OCI-LY1 (cell line): ENCODE measurements around the gene APBA1.

ENCODE experiments used
- H2AFZ ChIP-seq: fragments of 200-600 bp; sonication (generic), shearing (Covaris generic); 2 replicates; pipeline ENCODE4 v1.6.0; 2014; ENCODE audit warnings: antibody characterized with exemption, mild to moderate bottlenecking, low read length
- H3F3A ChIP-seq: fragments of 200-600 bp; sonication (generic), shearing (Covaris generic); 2 replicates; pipeline ENCODE4 v1.6.0; 2014; ENCODE audit warnings: mild to moderate bottlenecking, antibody characterized with exemption, low read length, moderate library complexity; ENCODE audit not compliant: insufficient read depth
- H3K27ac ChIP-seq: fragments of 200-600 bp; sonication (generic); 2 replicates; pipeline ENCODE4 v1.5.1; 2014; ENCODE audit warnings: low read length, mixed run types, mild to moderate bottlenecking, low read depth; ENCODE audit not compliant: poor library complexity, severe bottlenecking
- H3K27me3 ChIP-seq: fragments of 200-600 bp; sonication (generic); 2 replicates; pipeline ENCODE4 v1.6.0; 2014; ENCODE audit warnings: antibody characterized with exemption, mild to moderate bottlenecking, low read length, moderate library complexity; ENCODE audit not compliant: insufficient read depth
- H3K36me3 ChIP-seq: fragments of 200-600 bp; sonication (generic); 2 replicates; pipeline ENCODE4 v1.6.1; 2014; ENCODE audit warnings: mild to moderate bottlenecking, antibody characterized with exemption, low read length, moderate library complexity, mixed read lengths; ENCODE audit not compliant: insufficient read depth
- H3K4me1 ChIP-seq: fragments of 200-600 bp; sonication (generic); 2 replicates; pipeline ENCODE4 v1.5.1; 2014; ENCODE audit warnings: mild to moderate bottlenecking, low read length, moderate library complexity; ENCODE audit not compliant: insufficient read depth, severe bottlenecking
- H3K4me2 ChIP-seq: fragments of 200-600 bp; sonication (generic), shearing (Covaris generic); 2 replicates; pipeline ENCODE4 v1.6.1; 2014; ENCODE audit warnings: low read length
- H3K4me3 ChIP-seq: fragments of 200-600 bp; sonication (generic); 2 replicates; pipeline ENCODE4 v1.5.1; 2014; ENCODE audit warnings: low read length, low read depth, mild to moderate bottlenecking, mixed read lengths; ENCODE audit not compliant: poor library complexity, severe bottlenecking
- H3K79me2 ChIP-seq: fragments of 200-600 bp; shearing (Covaris generic); 2 replicates; pipeline ENCODE4 v1.6.1; 2016; ENCODE audit warnings: mixed run types, low read length, mixed read lengths; ENCODE audit not compliant: insufficient read depth
- H3K9ac ChIP-seq: fragments of 200-600 bp; sonication (generic), shearing (Covaris generic); 2 replicates; pipeline ENCODE4 v1.6.1; 2014; ENCODE audit warnings: mild to moderate bottlenecking, low read length, mixed read lengths
- H3K9me2 ChIP-seq: fragments of 200-600 bp; sonication (generic), shearing (Covaris generic); 2 replicates; pipeline ENCODE4 v1.6.1; 2014; ENCODE audit warnings: low read depth, mild to moderate bottlenecking, low read length, mixed read lengths
- H3K9me3 ChIP-seq: fragments of 200-600 bp; shearing (Covaris generic); 2 replicates; pipeline ENCODE4 v1.6.1; 2014; ENCODE audit warnings: low read length, mixed read lengths
- H4K20me1 ChIP-seq: fragments of 200-600 bp; sonication (generic), shearing (Covaris generic); 2 replicates; pipeline ENCODE4 v1.6.0; 2016; ENCODE audit warnings: mild to moderate bottlenecking, low read length; ENCODE audit not compliant: insufficient read depth
- CTCF ChIP-seq: fragments of 200-600 bp; sonication (generic), shearing (Covaris generic); IDR thresholded peaks from 2 replicates; pipeline ENCODE4 v1.5.1; 2017; ENCODE audit warnings: mild to moderate bottlenecking, antibody characterized with exemption, low read length, moderate library complexity, mixed read lengths
- EZH2 ChIP-seq: fragments of 200-600 bp; sonication (generic), shearing (Covaris generic); IDR thresholded peaks from 2 replicates; pipeline ENCODE4 v1.8.0; 2017; ENCODE audit warnings: borderline replicate concordance, mixed run types, mild to moderate bottlenecking, antibody characterized with exemption, low read length, moderate library complexity, mixed read lengths

APBA1 gene

DNA sequence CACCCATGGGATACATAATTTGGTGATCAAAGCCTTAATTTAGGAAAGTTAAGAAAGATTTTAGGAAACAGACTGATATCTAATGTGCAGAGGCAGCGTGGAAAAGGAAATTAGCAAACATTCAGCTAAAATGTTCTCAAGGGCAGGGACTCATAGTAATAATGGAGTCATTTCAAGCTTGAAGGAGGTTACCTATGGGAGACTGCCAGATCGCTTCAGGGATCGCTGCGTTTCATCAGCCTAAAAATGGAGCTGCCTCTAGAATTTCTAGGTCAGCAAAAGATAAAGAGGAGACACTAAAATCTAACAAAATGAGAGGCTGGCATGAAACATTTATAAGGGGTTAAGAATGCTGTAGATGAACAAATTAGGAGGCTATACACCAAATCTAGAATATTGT lies 115.5 kb downstream of the APBA1 start:
- no peaks in the 10 kb centered on the region for H4K20me1 ChIP-seq
- no peak overlapping the region for H2AFZ ChIP-seq
- H3K27ac ChIP-seq, result no peak overlapping the region
- no peaks in the 10 kb centered on the region for H3K27me3 ChIP-seq
- TF ChIP-seq EZH2, result no peak
- H3K4me3 ChIP-seq, result no peak overlapping the region
- H3K79me2 ChIP-seq, result no peaks in the 10 kb centered on the region
- H3K4me1 ChIP-seq, result no peaks in the 10 kb centered on the region
- H3K36me3 ChIP-seq, result no peaks in the 10 kb centered on the region
- no peak overlapping the region for H3K4me2 ChIP-seq
- no peaks in the 10 kb centered on the region for H3K9me2 ChIP-seq
- no peak overlapping the region for H3K9ac ChIP-seq
- H3F3A ChIP-seq, result no peaks in the 10 kb centered on the region
- H3K9me3 ChIP-seq, result no peaks in the 10 kb centered on the region

DNA sequence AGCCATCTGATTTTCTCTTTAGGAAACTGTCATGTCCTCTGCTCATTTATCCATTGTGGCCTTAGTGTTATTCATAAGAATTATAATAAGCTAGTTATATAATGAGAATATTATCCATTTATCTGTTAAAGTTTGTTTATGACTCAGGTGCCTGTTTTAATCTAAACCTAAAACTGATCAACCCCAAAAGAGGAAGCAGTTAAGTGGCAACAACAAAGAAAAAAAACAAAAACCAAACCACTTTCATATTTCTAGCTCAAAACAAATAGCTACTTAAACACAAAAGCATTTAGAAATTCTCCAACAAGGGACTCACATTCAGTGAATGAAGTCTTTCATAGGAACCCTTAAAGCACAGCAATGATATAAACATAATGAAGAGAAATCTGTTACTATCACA lies 116.4 kb downstream of the APBA1 start:
- Histone ChIP-seq H2AFZ (no peak overlapping the region), H3F3A (no peaks in the 10 kb centered on the region), H4K20me1 (no peaks in the 10 kb centered on the region), H3K9me2 (no peaks in the 10 kb centered on the region), H3K9ac (no peak overlapping the region), H3K4me1 (no peaks in the 10 kb centered on the region), H3K79me2 (no peaks in the 10 kb centered on the region), H3K27ac (no peak overlapping the region), H3K4me2 (no peak overlapping the region), H3K36me3 (no peaks in the 10 kb centered on the region), H3K4me3 (no peak overlapping the region), H3K27me3 (no peaks in the 10 kb centered on the region), H3K9me3 (no peaks in the 10 kb centered on the region)
- TF ChIP-seq CTCF (no peak), EZH2 (no peak)

- H3K9me3 ChIP-seq, result no peaks in the 10 kb centered on the region
- no peak overlapping the region for H3K9ac ChIP-seq
- H3K4me3 ChIP-seq, result no peak overlapping the region
- H2AFZ ChIP-seq, result no peak overlapping the region
- H3K27me3 ChIP-seq, result no peaks in the 10 kb centered on the region
- TF ChIP-seq EZH2 (no peak), CTCF (no peak)
- no peaks in the 10 kb centered on the region for H3K36me3 ChIP-seq
- H3K79me2 ChIP-seq, result no peaks in the 10 kb centered on the region
- no peaks in the 10 kb centered on the region for H3K4me1 ChIP-seq
- H3K27ac ChIP-seq, result no peak overlapping the region
- H3K4me2 ChIP-seq, result no peak overlapping the region
- no peaks in the 10 kb centered on the region for H3F3A ChIP-seq
- H4K20me1 ChIP-seq, result no peaks in the 10 kb centered on the region
- H3K9me2 ChIP-seq, result no peaks in the 10 kb centered on the region
Observed at GRCh38 chr9:69554945-69555344, 117.2 kb downstream of the APBA1 start.
